ENCODE results near the gene SOD3. TPM values are rescaled to one million over a fixed set of nuclear protein-coding genes. Genes with fewer than 3 reads are reported as not detected.

Gene SOD3
- total and polyA plus RNA-seq, 9 of the 15 experiments (the other 6 are each of a cell fraction or from before 2014, with no cell fraction given): 0.10 to 0.31 (median 0.24) TPM; not detected in 6

GRCh38 chr4:24813732-24814131, 18.4 kb downstream of the SOD3 start:
- Histone ChIP-seq H3K79me2 (ENCODE audit: control insufficient read depth, insufficient read depth, low read length) (no peaks in the 10 kb centered on the region), H3K9ac (ENCODE audit: insufficient read depth in 1 of 2, low read depth in 2 of 2, low read length in 2 of 2) (no peak overlapping the region), H4K20me1 (replicated peaks; ENCODE audit: control insufficient read depth, insufficient read depth, low read length) (no peaks in the 10 kb centered on the region), H3K9me1 (ENCODE audit: control insufficient read depth, insufficient read depth, low read length) (no peaks in the 10 kb centered on the region), H2AFZ (ENCODE audit: low read depth, low read length) (no peak overlapping the region), H3K4me3 (no peak overlapping the region), H3K36me3 (ENCODE audit: control insufficient read depth, insufficient read depth, low read length) (no peaks in the 10 kb centered on the region), H3K4me1 (replicated peaks in 1 of 2; ENCODE audit: control insufficient read depth in 2 of 2, insufficient read depth in 2 of 2, low read length in 2 of 2) (no peaks in the 10 kb centered on the region), H3K9me3 (replicated peaks; ENCODE audit: control insufficient read depth, insufficient read depth, low read depth, low read length) (no peaks in the 10 kb centered on the region), H3K4me2 (ENCODE audit: insufficient read depth, low read length) (no peak overlapping the region), H3K27me3 (ENCODE audit: control insufficient read depth in 2 of 2, insufficient read depth in 2 of 2, low read length in 2 of 2) (peaks cover 0 to 12% of the 10 kb centered on the region in 2 experiments; a peak in 3 of 5 replicates), H3K27ac (ENCODE audit: extremely low read depth, low read depth, low read length) (no peak overlapping the region)
- no peak for DNase-seq (ENCODE audit: extremely low read depth in 1 of 4, low spot score in 3 of 4)
- 0% methylated on average over 2 of the region's 2 CpGs for WGBS (ENCODE audit: insufficient coverage, low coverage, missing lambda C conversion rate)
- ATAC-seq: no peak
- no peak for TF ChIP-seq RBM15 (IDR thresholded peaks at IDR 0.05; ENCODE audit: insufficient read depth, low read length)
- no peak for TF ChIP-seq ZNF23 (CRISPR knock-in tag; IDR thresholded peaks at IDR 0.05)
- no peak for TF ChIP-seq MECOM (CRISPR knock-in tag; IDR thresholded peaks at IDR 0.05)
- TF ChIP-seq CHAMP1 (IDR thresholded peaks at IDR 0.05): no peak
- TF ChIP-seq FOXP1 (CRISPR knock-in tag; IDR thresholded peaks at IDR 0.05): no peak
- no peak for TF ChIP-seq ATF2 (CRISPR knock-in tag; IDR thresholded peaks at IDR 0.05)
- no peak for TF ChIP-seq ZC3H11A (IDR thresholded peaks at IDR 0.05; ENCODE audit: low read depth, low read length)
- TF ChIP-seq HOMEZ (CRISPR knock-in tag; IDR thresholded peaks at IDR 0.05): no peak
- TF ChIP-seq MED1 (CRISPR knock-in tag; IDR thresholded peaks at IDR 0.05; ENCODE audit: borderline replicate concordance): no peak
- no peak for TF ChIP-seq ZNF143 (CRISPR knock-in tag; IDR thresholded peaks at IDR 0.05)
- no peak for TF ChIP-seq RBBP5 (IDR thresholded peaks at IDR 0.05; ENCODE audit: borderline replicate concordance, insufficient read depth, low read length, poor library complexity, severe bottlenecking)
- POLR2A ChIA-PET: no interaction called here
- CTCF ChIA-PET (ENCODE audit: low intra/inter-chr PET ratio): no interaction called here
- intact Hi-C loops (cut with micrococcal nuclease) (no loop called here), in situ Hi-C loops (cut with MboI) (no loop called here)
- no TSS peak for BruUV-seq (replicated peaks)
- no peak for FAIRE-seq

All from K562 (cell line).